H1 (cell line): ENCODE data around the gene HSD17B3. TPM values are rescaled to one million over a fixed set of nuclear protein-coding genes. Genes with fewer than 3 reads are reported as not detected.

Source experiments
- CTCF ChIA-PET: fragments of 300-600 bp; sonication (Branson Sonifier 250); formaldehyde crosslinking; loops from one replicate; lab custom pipeline; 2021; ENCODE audit not compliant: partially characterized antibody; lab: Charles Lee
- POLR2A ChIA-PET: fragments of 300-600 bp; sonication (Branson Sonifier 250); formaldehyde crosslinking; loops from one replicate; lab custom pipeline; 2021; ENCODE audit warnings: inconsistent platforms; ENCODE audit not compliant: partially characterized antibody; lab: Charles Lee
- DNase-seq, 2 experiments: peaks; one replicate each; pipeline versions ENCODE4 v3.0.0 to v3.0.0-alpha.2; 2010 to 2022; ENCODE audit warnings: low spot score in 2 of 2, low read depth in 1 of 2, mixed read lengths in 1 of 2
- FAIRE-seq: peaks from 2 replicates; lab custom pipeline; 2011; peaks lifted over from hg19 to GRCh38; lab: Jason Lieb, UNC
- H2AFZ ChIP-seq: 2 replicates; pipeline ENCODE4 v1.8.1; 2012; ENCODE audit warnings: low read length, inconsistent platforms
- H2AK5ac ChIP-seq: 2 replicates; pipeline ENCODE4 v1.6.1; 2013; ENCODE audit warnings: low read depth, low read length
- H2BK120ac ChIP-seq: replicated peaks from 2 replicates; pipeline ENCODE3; 2013; ENCODE audit warnings: low read depth, low read length, inconsistent platforms
- H2BK12ac ChIP-seq: 2 replicates; pipeline ENCODE4 v1.6.1; 2013; ENCODE audit warnings: low read depth, low read length
- H2BK15ac ChIP-seq: 2 replicates; pipeline ENCODE4 v1.6.1; 2013; ENCODE audit warnings: low read length
- H2BK20ac ChIP-seq: 2 replicates; pipeline ENCODE4 v1.6.1; 2013; ENCODE audit warnings: low read length
- H2BK5ac ChIP-seq: 2 replicates; pipeline ENCODE4 v1.6.1; 2013; ENCODE audit warnings: low read depth, low read length
- H3K14ac ChIP-seq: 2 replicates; pipeline ENCODE4 v1.6.1; 2013; ENCODE audit warnings: inconsistent platforms; ENCODE audit not compliant: insufficient read length
- H3K18ac ChIP-seq: 2 replicates; pipeline ENCODE4 v1.6.1; 2013; ENCODE audit warnings: low read length; ENCODE audit errors: extremely low read depth
- H3K23ac ChIP-seq: 2 replicates; pipeline ENCODE4 v1.6.1; 2013; ENCODE audit warnings: inconsistent platforms; ENCODE audit not compliant: insufficient read length
- H3K23me2 ChIP-seq: 2 replicates; pipeline ENCODE4 v1.6.1; 2013; ENCODE audit warnings: low read depth, low read length
- H3K27ac ChIP-seq: 2 replicates; pipeline ENCODE4 v1.6.1; 2011; ENCODE audit warnings: low read depth, low read length, inconsistent platforms
- H3K27me3 ChIP-seq, 4 experiments: replicated peaks in 1 of 4; 1 replicate in 1 of 4; 2 replicates in 3 of 4; pipeline versions ENCODE4 v1.6.1 to v1.8.1; 2011 to 2013; ENCODE audit warnings: low read length in 3 of 4, mild to moderate bottlenecking in 3 of 4, inconsistent platforms in 2 of 4, mixed read lengths in 2 of 4, moderate library complexity in 1 of 4; ENCODE audit not compliant: control insufficient read depth in 3 of 4, insufficient read depth in 3 of 4; ENCODE audit errors: extremely low read depth in 1 of 4
- H3K36me3 ChIP-seq, 4 experiments: 2 replicates each; pipeline versions ENCODE4 v1.6.1 to v1.8.1; 2011 to 2013; ENCODE audit warnings: mild to moderate bottlenecking in 4 of 4, low read length in 3 of 4, moderate library complexity in 2 of 4, control low read depth in 1 of 4, inconsistent platforms in 1 of 4; ENCODE audit not compliant: insufficient read depth in 4 of 4, control insufficient read depth in 2 of 4
- H3K4ac ChIP-seq: replicated peaks from 2 replicates; pipeline ENCODE3; 2013; ENCODE audit warnings: low read length, low read depth, mixed read lengths, inconsistent platforms; ENCODE audit not compliant: insufficient read length
- H3K4me1 ChIP-seq, 4 experiments: replicated peaks in 1 of 4; 1 replicate in 1 of 4; 2 replicates in 3 of 4; pipeline versions ENCODE4 v1.6.1 to v1.8.1; 2011 to 2013; ENCODE audit warnings: low read length in 3 of 4, inconsistent platforms in 2 of 4, mixed read lengths in 1 of 4; ENCODE audit not compliant: insufficient read depth in 4 of 4, control insufficient read depth in 3 of 4
- H3K4me2 ChIP-seq, 2 experiments: 2 replicates each; pipeline versions ENCODE4 v1.6.1 to v1.8.1; 2011 to 2013; ENCODE audit warnings: low read depth in 2 of 2, low read length in 2 of 2, control low read depth in 1 of 2, inconsistent platforms in 1 of 2, mild to moderate bottlenecking in 1 of 2; ENCODE audit not compliant: insufficient read depth in 1 of 2
- H3K4me3 ChIP-seq, 4 experiments: fragments of 200-600, 300-600 bp in 1 of 4; sonication (generic), shearing (Covaris generic), sonication (Bioruptor Twin) in 1 of 4; 2 replicates each; pipeline versions ENCODE4 v1.5.1 to v1.8.1; 2011 to 2016; ENCODE audit warnings: low read length in 4 of 4, low read depth in 3 of 4, control low read depth in 2 of 4, inconsistent platforms in 2 of 4, mild to moderate bottlenecking in 2 of 4, mixed read lengths in 1 of 4, moderate library complexity in 1 of 4; ENCODE audit not compliant: insufficient read depth in 2 of 4; ENCODE audit errors: extremely low read depth in 1 of 4
- H3K56ac ChIP-seq: replicated peaks from 2 replicates; pipeline ENCODE3; 2013; ENCODE audit warnings: low read depth, mild to moderate bottlenecking, mixed read lengths, low read length, inconsistent platforms; ENCODE audit not compliant: insufficient read length
- H3K79me1 ChIP-seq: 2 replicates; pipeline ENCODE4 v1.6.1; 2013; ENCODE audit warnings: low read depth, low read length, control low read depth
- H3K79me2 ChIP-seq, 2 experiments: 2 replicates each; pipeline versions ENCODE4 v1.6.1 to v1.8.1; 2012 to 2013; ENCODE audit warnings: low read length in 2 of 2, mild to moderate bottlenecking in 2 of 2, inconsistent platforms in 1 of 2; ENCODE audit not compliant: insufficient read depth in 2 of 2, control insufficient read depth in 1 of 2
- H3K9ac ChIP-seq, 4 experiments: replicated peaks in 1 of 4; 1 replicate in 1 of 4; 2 replicates in 3 of 4; pipeline versions ENCODE4 v1.6.1 to v1.8.1; 2011 to 2013; ENCODE audit warnings: low read depth in 3 of 4, low read length in 3 of 4, control low read depth in 2 of 4, mild to moderate bottlenecking in 2 of 4, moderate library complexity in 2 of 4, inconsistent platforms in 1 of 4; ENCODE audit errors: extremely low read depth in 1 of 4
- H3K9me3 ChIP-seq, 2 experiments: 2 replicates each; pipeline versions ENCODE4 v1.6.1 to v1.8.1; 2012 to 2013; ENCODE audit warnings: mild to moderate bottlenecking in 2 of 2, moderate library complexity in 2 of 2, control low read depth in 1 of 2, inconsistent platforms in 1 of 2, low read depth in 1 of 2, low read length in 1 of 2, mixed read lengths in 1 of 2; ENCODE audit not compliant: insufficient read depth in 2 of 2
- H4K20me1 ChIP-seq, 2 experiments: replicated peaks in 1 of 2; 2 replicates each; pipeline versions ENCODE3 to v1.8.1; 2011 to 2013; ENCODE audit warnings: inconsistent platforms in 2 of 2, low read length in 2 of 2, mild to moderate bottlenecking in 1 of 2; ENCODE audit not compliant: insufficient read depth in 2 of 2, control insufficient read depth in 1 of 2
- H4K5ac ChIP-seq: 2 replicates; pipeline ENCODE4 v1.6.1; 2013; ENCODE audit warnings: low read length, low read depth, mixed read lengths, inconsistent platforms; ENCODE audit not compliant: insufficient read length
- H4K8ac ChIP-seq: 2 replicates; pipeline ENCODE4 v1.8.0; 2013; ENCODE audit warnings: mild to moderate bottlenecking, moderate library complexity, low read length, inconsistent platforms; ENCODE audit not compliant: insufficient read depth; ENCODE audit errors: extremely low read depth
- H4K91ac ChIP-seq: replicated peaks from 2 replicates; pipeline ENCODE3; 2013; ENCODE audit warnings: low read length, mixed read lengths, inconsistent platforms; ENCODE audit not compliant: insufficient read length
- BRCA1 ChIP-seq: IDR thresholded peaks from 2 replicates; pipeline ENCODE4 v1.6.1; 2012; ENCODE audit warnings: low read depth, low read length, improper control_type of control experiment
- CBX8 ChIP-seq: fragments of 300-800, 300-1000 bp; sonication (generic); IDR thresholded peaks from 2 replicates; pipeline ENCODE4 v1.7.1; 2016; ENCODE audit warnings: low read depth, low read length, borderline replicate concordance
- CHD1 ChIP-seq: IDR thresholded peaks from 2 replicates; pipeline ENCODE4 v1.6.1; 2012; ENCODE audit warnings: low read depth, low read length, improper control_type of control experiment
- CHD2 ChIP-seq: IDR thresholded peaks from 2 replicates; pipeline ENCODE4 v1.6.1; 2012; ENCODE audit warnings: low read length, improper control_type of control experiment
- CTBP2 ChIP-seq: IDR thresholded peaks from 2 replicates; pipeline ENCODE4 v1.7.0; 2011; ENCODE audit warnings: borderline replicate concordance, mild to moderate bottlenecking, moderate library complexity, mixed read lengths, low read length; ENCODE audit not compliant: insufficient read depth, insufficient read length
- PHF8 ChIP-seq: fragments of 200-600 bp; sonication (generic); conservative IDR thresholded peaks from 2 replicates; pipeline ENCODE4 v1.7.1; 2012; ENCODE audit warnings: low read depth, mild to moderate bottlenecking, inconsistent platforms, low read length, moderate library complexity
- RNF2 ChIP-seq: fragments of 200-900, 300-1000 bp; sonication (generic); IDR thresholded peaks from 2 replicates; pipeline ENCODE4 v1.7.1; 2016; ENCODE audit warnings: borderline replicate concordance, low read depth, mild to moderate bottlenecking, antibody characterized with exemption, low read length; ENCODE audit not compliant: poor library complexity, severe bottlenecking; ENCODE audit errors: missing control alignments
- RXRA ChIP-seq: IDR thresholded peaks from 2 replicates; pipeline ENCODE4 v1.6.1; 2011; ENCODE audit warnings: low read depth, mild to moderate bottlenecking, low read length, moderate library complexity; ENCODE audit not compliant: insufficient read depth
- SIRT6 ChIP-seq: IDR thresholded peaks from one replicate; pipeline ENCODE4 v1.7.1; 2012; ENCODE audit warnings: low read length, inconsistent platforms
- SP2 ChIP-seq: IDR thresholded peaks from 2 replicates; pipeline ENCODE4 v1.6.1; 2012; ENCODE audit warnings: mild to moderate bottlenecking, low read length, inconsistent platforms
- TAF7 ChIP-seq: optimal IDR thresholded peaks from 2 replicates; pipeline ENCODE3; 2011; ENCODE audit warnings: low read depth, mild to moderate bottlenecking, inconsistent platforms, low read length, moderate library complexity, borderline replicate concordance
- TCF12 ChIP-seq: IDR thresholded peaks from 2 replicates; pipeline ENCODE4 v1.6.1; 2011; ENCODE audit warnings: low read depth, mild to moderate bottlenecking, low read length
- WGBS, 2 experiments: shearing (Covaris generic) in 1 of 2; methylation state at CpG; one replicate each; pipeline versions ENCODE4 v1.1.6 to v1.1.7; 2013 to 2015; ENCODE audit warnings: low lambda C conversion rate in 2 of 2, mixed read lengths in 2 of 2, inconsistent platforms in 1 of 2, low coverage in 1 of 2, missing lambda C conversion rate in 1 of 2; ENCODE audit not compliant: insufficient replicate concordance in 2 of 2, insufficient coverage in 1 of 2, insufficient read length in 1 of 2; ENCODE audit errors: extremely low coverage in 1 of 2, missing lambda C conversion rate in 1 of 2; 5-methylcytosine and 5-hydroxymethylcytosine counted together
- polyA plus RNA-seq, 7 experiments: library from polyadenylated mRNA; depleted of rRNA in 3 of 7; stranded (reverse) in 5 of 7; unstranded in 2 of 7; fragments of >200 nt in 5 of 7; fragments of 200-250 nt in 2 of 7; gene quantifications; 1 replicate in 5 of 7; 2 replicates in 1 of 7; 4 replicates in 1 of 7; pipeline versions ENCODE4 v1.2.1 to v1.2.3, GENCODE V29; 2011 to 2013; ENCODE audit warnings: missing spikeins in 2 of 7, mixed read lengths in 2 of 7
- total RNA-seq: library from RNA; stranded (reverse); fragmentation: NEBNext Ultra II Directional; extraction: Animal tissue kit (Norgen Biotek cat#: 25700); gene quantifications from 2 replicates; pipeline ENCODE4 v1.2.1, GENCODE V29; 2021
- TF ChIP-seq, protein P1 (sequence below): IDR thresholded peaks from 2 replicates; pipeline ENCODE4 v1.6.1; 2012; ENCODE audit warnings: low read length, inconsistent platforms

Gene HSD17B3
- total and polyA plus RNA-seq, 2 of the 8 experiments (the other 6 are each of a cell fraction or from before 2014, with no cell fraction given): not detected

DNA sequence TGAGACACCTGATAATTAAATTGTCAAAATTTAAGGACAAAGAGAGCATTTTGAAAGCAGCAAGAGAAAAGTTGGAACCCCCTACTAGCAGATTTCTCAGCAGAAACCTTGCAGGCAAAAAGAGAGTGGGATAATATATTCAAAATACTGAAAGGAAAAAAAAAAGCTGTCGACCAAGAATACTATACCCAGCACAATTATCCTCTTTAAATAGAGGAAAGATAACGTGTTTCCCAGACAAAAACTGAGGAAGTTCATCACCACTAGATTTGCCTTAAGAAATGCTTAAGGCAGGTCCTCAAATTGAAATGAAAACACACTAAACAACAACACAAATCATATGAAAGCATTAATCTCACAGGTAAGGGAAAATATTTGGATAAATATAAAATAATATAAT, 27.0 kb downstream of the HSD17B3 start:
- H3K23ac ChIP-seq: no peak overlapping the region
- DNase-seq (no peak), FAIRE-seq (no peak)
- no peak overlapping the region for H3K9ac ChIP-seq
- H3K14ac ChIP-seq: no peak overlapping the region
- no peak overlapping the region for H4K5ac ChIP-seq
- no peaks in the 10 kb centered on the region for H3K27me3 ChIP-seq
- no peak overlapping the region for H3K56ac ChIP-seq
- H3K36me3 ChIP-seq: no peaks in the 10 kb centered on the region
- no peak overlapping the region for H3K4me3 ChIP-seq
- no peaks in the 10 kb centered on the region for H3K79me2 ChIP-seq
- H3K4me1 ChIP-seq: peaks cover 0 to 2% (median 0%) of the 10 kb centered on the region in 4 experiments; a peak in 1 of 7 replicates
- no peaks in the 10 kb centered on the region for H3K79me1 ChIP-seq
- H3K23me2 ChIP-seq: no peaks in the 10 kb centered on the region
- H4K20me1 ChIP-seq: no peaks in the 10 kb centered on the region
- ChIA-PET CTCF (interaction anchor here (0.8 kb wide), 1 partner anchor 37 kb away, joined by 3 read pairs; no protein-coding TSS in a partner anchor), POLR2A (no interaction called here)
- H2AK5ac ChIP-seq: no peak overlapping the region
- H3K4me2 ChIP-seq: no peak overlapping the region
- H2BK5ac ChIP-seq: no peak overlapping the region
- H4K8ac ChIP-seq: no peak overlapping the region
- H2BK120ac ChIP-seq: no peak overlapping the region
- 83% methylated on average over 2 of the region's 2 CpGs; no CpG with 5 or more reads in 1 of the 2 experiments for WGBS, 2 experiments
- no peak overlapping the region for H3K27ac ChIP-seq
- H3K4ac ChIP-seq: no peak overlapping the region
- no peak overlapping the region for H2AFZ ChIP-seq
- H3K9me3 ChIP-seq: peaks cover 3 to 15% of the 10 kb centered on the region in 2 experiments
- no peak overlapping the region for H3K18ac ChIP-seq
- no peak overlapping the region for H2BK12ac ChIP-seq
- H2BK20ac ChIP-seq: no peak overlapping the region
- no peak overlapping the region for H2BK15ac ChIP-seq
- H4K91ac ChIP-seq: no peak overlapping the region
- no peak for TF ChIP-seq TAF7
- TF ChIP-seq CBX8: no peak
- no peak for TF ChIP-seq BRCA1
- TF ChIP-seq CHD2: no peak
- TF ChIP-seq RXRA: no peak
- TF ChIP-seq RNF2: no peak
- no peak for TF ChIP-seq SIRT6
- TF ChIP-seq CTBP2: no peak
- TF ChIP-seq, protein P1, sequence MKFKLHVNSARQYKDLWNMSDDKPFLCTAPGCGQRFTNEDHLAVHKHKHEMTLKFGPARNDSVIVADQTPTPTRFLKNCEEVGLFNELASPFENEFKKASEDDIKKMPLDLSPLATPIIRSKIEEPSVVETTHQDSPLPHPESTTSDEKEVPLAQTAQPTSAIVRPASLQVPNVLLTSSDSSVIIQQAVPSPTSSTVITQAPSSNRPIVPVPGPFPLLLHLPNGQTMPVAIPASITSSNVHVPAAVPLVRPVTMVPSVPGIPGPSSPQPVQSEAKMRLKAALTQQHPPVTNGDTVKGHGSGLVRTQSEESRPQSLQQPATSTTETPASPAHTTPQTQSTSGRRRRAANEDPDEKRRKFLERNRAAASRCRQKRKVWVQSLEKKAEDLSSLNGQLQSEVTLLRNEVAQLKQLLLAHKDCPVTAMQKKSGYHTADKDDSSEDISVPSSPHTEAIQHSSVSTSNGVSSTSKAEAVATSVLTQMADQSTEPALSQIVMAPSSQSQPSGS: no peak
- TF ChIP-seq SP2: no peak
- no peak for TF ChIP-seq TCF12
- TF ChIP-seq CHD1: no peak
- no peak for TF ChIP-seq PHF8
